ENCODE measurements around the gene ZMYND10. TPM values are rescaled to one million over a fixed set of nuclear protein-coding genes. Genes with fewer than 3 reads are reported as not detected.

ZMYND10 gene
- total RNA-seq, 1 experiment from 2014 or later: 0.67 TPM

DNA sequence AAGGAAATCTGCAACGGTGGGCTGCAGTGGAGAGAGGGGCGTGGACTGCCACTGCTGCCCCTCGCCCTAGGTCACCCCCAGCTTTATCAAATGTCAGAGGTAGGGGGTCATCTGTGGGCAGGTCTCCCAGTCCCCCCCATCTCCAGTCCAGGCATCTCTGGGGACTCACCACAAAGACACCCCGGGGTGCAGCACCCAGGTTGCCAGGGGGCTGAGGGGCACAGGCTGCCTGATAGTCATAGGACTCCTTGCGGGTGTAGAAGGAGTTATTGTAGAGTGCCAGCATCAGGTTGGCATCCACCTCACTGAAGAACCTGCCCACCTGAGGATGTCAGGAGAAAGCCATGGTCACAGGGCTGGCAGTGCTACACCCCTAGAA is 20.3 kb upstream of the ZMYND10 start:
- POLR2A ChIA-PET (ENCODE audit: low non-redundant PET): no interaction called here
- Histone ChIP-seq H3K36me3 (ENCODE audit: insufficient read depth, low read length, poor library complexity, severe bottlenecking) (no peaks in the 10 kb centered on the region), H3K27me3 (replicated peaks; ENCODE audit: insufficient read depth, low read depth, low read length, poor library complexity) (no peaks in the 10 kb centered on the region), H3K27ac (ENCODE audit: low read depth, low read length, poor library complexity, severe bottlenecking) (no peak overlapping the region), H3K4me1 (ENCODE audit: insufficient read depth, low read length, poor library complexity, severe bottlenecking) (no peaks in the 10 kb centered on the region), H3K4me3 (ENCODE audit: low read depth, low read length, poor library complexity, severe bottlenecking) (no peak overlapping the region), H3K9me3 (ENCODE audit: low read depth, low read length, poor library complexity, severe bottlenecking) (no peaks in the 10 kb centered on the region)
- no TSS peak for BruUV-seq (replicated peaks)
- CTCF ChIA-PET: no interaction called here
- intact Hi-C loops (cut with micrococcal nuclease; ENCODE audit: unreplicated experiment): loop anchor here (5.0 kb wide), 1 partner anchor 246 kb away; the partner anchor contains the start of gene CISH
- TF ChIP-seq CTCF (conservative IDR thresholded peaks at IDR 0.05; ENCODE audit: low read depth, low read length): no peak
- no peak for TF ChIP-seq EZH2 (IDR thresholded peaks at IDR 0.05; ENCODE audit: borderline replicate concordance, low read depth, low read length, poor library complexity, severe bottlenecking)
- DNase-seq (ENCODE audit: low spot score): no peak

GRCh38 chr3:50365080-50365841 is 19.7 kb upstream of the ZMYND10 start:
- TF ChIP-seq CTCF (conservative IDR thresholded peaks at IDR 0.05; ENCODE audit: low read depth, low read length) (no peak), EZH2 (IDR thresholded peaks at IDR 0.05; ENCODE audit: borderline replicate concordance, low read depth, low read length, poor library complexity, severe bottlenecking) (no peak)
- ChIA-PET POLR2A (ENCODE audit: low non-redundant PET) (no interaction called here), CTCF (no interaction called here)
- H3K27me3 ChIP-seq (replicated peaks; ENCODE audit: insufficient read depth, low read depth, low read length, poor library complexity): no peaks in the 10 kb centered on the region
- peak overlapping the region; percentile 45 for H3K4me3 ChIP-seq (ENCODE audit: low read depth, low read length, poor library complexity, severe bottlenecking)
- intact Hi-C loops (cut with micrococcal nuclease; ENCODE audit: unreplicated experiment): loop anchor here (5.0 kb wide), 1 partner anchor 247 kb away; the partner anchor contains the start of gene CISH
- H3K9me3 ChIP-seq (ENCODE audit: low read depth, low read length, poor library complexity, severe bottlenecking): no peaks in the 10 kb centered on the region
- H3K36me3 ChIP-seq (ENCODE audit: insufficient read depth, low read length, poor library complexity, severe bottlenecking): no peaks in the 10 kb centered on the region
- H3K4me1 ChIP-seq (ENCODE audit: insufficient read depth, low read length, poor library complexity, severe bottlenecking): no peaks in the 10 kb centered on the region
- BruUV-seq (replicated peaks): no TSS peak
- peak; percentile 49 for DNase-seq (ENCODE audit: low spot score)
- no peak overlapping the region for H3K27ac ChIP-seq (ENCODE audit: low read depth, low read length, poor library complexity, severe bottlenecking)

- TF ChIP-seq CTCF (conservative IDR thresholded peaks at IDR 0.05; ENCODE audit: low read depth, low read length): no peak
- TF ChIP-seq EZH2 (IDR thresholded peaks at IDR 0.05; ENCODE audit: borderline replicate concordance, low read depth, low read length, poor library complexity, severe bottlenecking): no peak
- POLR2A ChIA-PET (ENCODE audit: low non-redundant PET): no interaction called here
- no TSS peak for BruUV-seq (replicated peaks)
Measured at GRCh38 chr3:50364573-50365079, 19.1 kb upstream of the ZMYND10 start.

More at GRCh38 chr3:50364573-50365079, 19.1 kb upstream of the ZMYND10 start:
- no peaks in the 10 kb centered on the region for H3K9me3 ChIP-seq (ENCODE audit: low read depth, low read length, poor library complexity, severe bottlenecking)
- peak overlapping the region; percentile 45 for H3K4me3 ChIP-seq (ENCODE audit: low read depth, low read length, poor library complexity, severe bottlenecking)
- intact Hi-C loops (cut with micrococcal nuclease; ENCODE audit: unreplicated experiment): loop anchor here (5.0 kb wide), 1 partner anchor 248 kb away; the partner anchor contains the start of gene CISH
- no peak overlapping the region for H3K27ac ChIP-seq (ENCODE audit: low read depth, low read length, poor library complexity, severe bottlenecking)
- no peak for DNase-seq (ENCODE audit: low spot score)
- CTCF ChIA-PET: no interaction called here
- no peaks in the 10 kb centered on the region for H3K36me3 ChIP-seq (ENCODE audit: insufficient read depth, low read length, poor library complexity, severe bottlenecking)
- no peaks in the 10 kb centered on the region for H3K4me1 ChIP-seq (ENCODE audit: insufficient read depth, low read length, poor library complexity, severe bottlenecking)
- no peaks in the 10 kb centered on the region for H3K27me3 ChIP-seq (replicated peaks; ENCODE audit: insufficient read depth, low read depth, low read length, poor library complexity)

Data from A673 (cell line).